ENCODE measurements around the gene ADGB.

- TF ChIP-seq CTCF (IDR thresholded peaks at IDR 0.05) (no peak), POLR2A (IDR thresholded peaks at IDR 0.05) (no peak)
Observed at GRCh38 chr6:146592451-146592850, 6.3 kb upstream of the ADGB start.
